ENCODE measurements around the gene ZNF350.
A peak's percentile ranks its signal among the peaks of the same experiment; 100 is the strongest.
"Not testable (repeated sequence)": the region's sequence is repeated elsewhere in the genome, so short reads cannot be mapped to it uniquely, and the experiment has no call there.

ZNF350 gene

DNA sequence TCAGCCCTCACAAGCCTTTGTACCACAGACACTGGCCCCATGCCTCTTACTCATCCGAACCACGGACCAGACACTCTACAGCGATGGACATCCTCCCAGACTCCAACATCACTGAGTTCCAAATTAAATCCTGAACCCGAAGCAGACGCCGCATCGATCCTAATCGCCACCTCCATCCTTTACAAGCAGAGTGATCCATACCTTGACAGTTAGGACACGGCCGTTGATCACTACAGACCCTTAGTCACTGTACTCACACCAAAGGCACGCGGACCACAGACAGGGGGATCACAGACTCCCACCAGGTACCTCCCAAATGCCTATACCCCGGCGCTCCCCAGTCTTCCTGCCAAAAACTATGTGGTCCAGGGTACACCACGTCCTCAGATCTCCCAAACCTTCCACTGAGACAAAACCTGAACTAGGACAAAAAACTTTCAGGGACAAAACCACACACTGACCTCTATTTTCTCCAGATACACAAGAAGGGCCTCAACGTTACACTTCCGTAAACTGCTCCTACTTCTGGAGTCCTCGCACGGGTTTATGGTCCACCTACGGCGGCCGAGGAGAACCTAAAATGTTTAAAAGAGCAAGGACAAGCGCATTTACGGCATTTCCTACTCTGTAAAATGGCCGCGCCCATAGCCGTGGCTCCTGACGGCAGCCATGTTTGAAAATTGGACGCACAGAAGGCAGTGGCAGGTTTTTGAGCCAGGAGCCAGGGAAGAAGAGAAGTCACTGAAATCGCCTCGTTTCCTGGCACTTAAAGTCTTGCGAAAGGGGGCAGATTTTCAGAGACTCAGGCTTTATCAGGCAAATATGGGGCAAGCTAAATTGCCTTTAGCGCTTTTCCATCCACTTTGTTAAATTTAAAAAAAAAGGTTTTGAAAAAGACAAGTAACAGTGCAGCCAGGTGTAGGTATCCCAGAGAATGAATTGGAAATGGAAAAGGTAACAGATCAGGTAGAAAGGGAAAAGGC lies at the start of gene ZNF350:
TSS of gene ZNF350 (minus strand) at position 532 of the 983 bp plus-strand sequence. CDS start 12,480 bp downstream, outside the sequence.
- DNase-seq (ENCODE audit: low read depth, low spot score), result peak; percentile 80

DNA sequence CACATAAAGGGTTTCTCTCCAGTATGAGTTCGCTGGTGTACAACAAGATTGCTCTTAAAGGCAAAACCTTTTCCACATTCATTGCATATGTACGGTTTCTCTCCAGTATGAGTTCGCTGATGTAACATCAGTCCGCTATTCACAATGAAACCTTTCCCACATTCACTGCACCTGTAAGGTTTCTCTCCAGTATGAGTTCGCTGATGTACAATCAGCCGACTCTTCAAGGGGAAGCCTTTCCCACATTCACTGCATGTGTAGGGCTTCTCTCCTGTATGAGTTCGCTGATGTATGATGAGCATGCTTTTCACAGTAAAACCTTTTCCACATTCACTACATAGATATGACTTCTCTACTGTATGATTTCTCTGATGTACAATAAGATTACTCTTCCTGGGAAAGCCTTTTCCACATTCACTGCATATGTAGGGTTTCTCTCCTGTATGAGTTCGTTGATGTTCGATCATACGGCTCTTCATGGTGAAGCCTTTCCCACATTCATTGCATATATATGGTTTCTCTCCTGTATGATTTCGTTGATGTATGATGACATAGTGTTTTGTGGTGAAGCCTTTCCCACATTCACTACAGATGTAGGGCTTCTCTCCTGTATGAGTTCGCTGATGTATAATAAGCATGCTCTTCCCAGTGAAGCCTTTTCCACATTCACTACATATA lies 47.5 kb upstream of the ZNF350 start:
- no peak for DNase-seq (ENCODE audit: low read depth, low spot score)

DNA sequence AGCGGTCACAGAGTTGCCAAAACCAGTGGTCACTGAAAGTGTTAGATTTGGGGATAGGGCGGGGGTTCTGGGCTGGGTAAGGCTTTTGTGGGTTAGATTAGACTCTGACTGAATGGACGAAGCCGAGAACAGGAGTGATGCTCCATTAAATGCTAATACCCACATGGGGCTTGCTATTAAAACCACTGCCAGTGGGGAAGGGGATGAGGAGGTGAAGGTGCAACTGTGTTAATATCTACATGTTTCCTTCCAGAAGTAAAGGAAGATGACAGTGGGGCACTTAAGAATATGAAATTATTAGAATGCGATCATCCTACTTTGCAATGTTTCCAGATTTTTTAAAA lies 42.1 kb upstream of the ZNF350 start:
- DNase-seq (ENCODE audit: low read depth, low spot score), result no peak

DNA sequence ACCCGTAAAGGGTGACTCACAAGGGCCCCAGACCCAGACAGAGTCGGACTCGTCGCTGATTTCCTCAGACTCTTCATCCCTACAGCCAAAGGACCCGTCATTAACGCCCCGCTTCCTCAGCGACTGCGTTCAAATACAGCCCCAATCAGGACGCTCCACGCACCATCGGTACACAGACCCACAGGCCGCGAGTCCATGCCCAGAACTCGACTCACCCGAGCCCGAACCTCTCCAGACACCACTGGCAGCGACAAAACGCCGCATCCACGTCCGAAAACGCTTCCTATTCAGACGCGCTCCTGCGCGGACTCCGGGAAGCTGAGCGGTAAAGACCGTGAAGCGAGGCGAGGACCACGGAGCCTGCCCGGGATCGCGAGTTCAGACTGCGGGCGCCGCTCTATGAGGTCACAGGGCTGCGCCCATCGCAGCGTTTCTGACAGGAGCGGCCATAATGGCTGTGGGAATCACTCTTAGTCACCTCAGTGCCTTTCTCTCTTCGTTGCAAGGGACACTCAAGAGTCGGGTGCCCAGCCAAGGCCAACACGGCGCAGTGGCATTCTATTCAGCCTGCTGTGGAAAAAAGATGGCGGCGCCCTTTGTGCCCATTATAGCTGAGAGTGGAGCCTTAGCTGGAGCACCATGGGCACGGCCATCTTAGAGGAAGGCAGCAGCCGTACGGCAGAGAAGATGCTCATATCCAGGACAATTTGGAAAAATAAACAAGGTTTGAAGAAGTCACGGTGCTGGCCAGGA lies 41.6 kb upstream of the ZNF350 start, which contains the start of gene ZNF614:
TSS of gene ZNF614 (minus strand) at position 353 of the 753 bp plus-strand sequence. CDS start 2,634 bp downstream, outside the sequence.
- DNase-seq (ENCODE audit: low read depth, low spot score), result peak; percentile 59

DNA sequence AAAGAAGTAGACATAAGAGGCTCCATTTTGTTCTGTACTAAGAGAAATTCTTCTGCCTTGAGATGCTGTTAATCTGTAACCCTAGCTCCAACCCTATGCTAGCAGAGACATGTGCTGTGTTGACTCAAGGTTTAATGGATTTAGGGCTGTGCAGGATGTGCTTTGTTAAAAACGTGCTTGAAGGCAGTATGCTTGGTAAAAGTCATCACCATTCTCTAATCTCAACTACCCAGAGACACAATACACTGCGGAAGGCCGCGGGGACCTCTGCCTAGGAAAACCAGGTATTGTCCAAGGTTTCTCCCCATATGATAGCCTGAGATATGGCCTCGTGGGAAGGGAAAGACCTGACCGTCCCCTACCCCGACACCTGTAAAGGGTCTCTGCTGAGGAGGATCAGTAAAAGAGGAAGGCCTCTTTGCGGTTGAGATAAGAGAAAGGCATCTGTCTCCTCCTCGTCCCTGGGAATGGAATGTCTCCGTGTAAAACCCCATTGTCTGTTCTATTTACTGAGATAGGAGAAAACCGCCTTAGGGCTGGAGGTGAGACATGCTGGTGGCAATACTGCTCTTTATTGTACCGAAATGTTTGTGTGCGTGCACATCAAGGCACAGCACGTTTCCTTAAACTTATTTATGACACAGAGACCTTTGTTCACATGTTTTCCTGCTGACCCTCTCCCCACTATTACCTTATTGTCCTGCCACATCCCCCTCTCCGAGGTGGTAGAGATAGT lies 39.8 kb upstream of the ZNF350 start:
- DNase-seq (ENCODE audit: low read depth, low spot score), result not testable (repeated sequence)

DNA sequence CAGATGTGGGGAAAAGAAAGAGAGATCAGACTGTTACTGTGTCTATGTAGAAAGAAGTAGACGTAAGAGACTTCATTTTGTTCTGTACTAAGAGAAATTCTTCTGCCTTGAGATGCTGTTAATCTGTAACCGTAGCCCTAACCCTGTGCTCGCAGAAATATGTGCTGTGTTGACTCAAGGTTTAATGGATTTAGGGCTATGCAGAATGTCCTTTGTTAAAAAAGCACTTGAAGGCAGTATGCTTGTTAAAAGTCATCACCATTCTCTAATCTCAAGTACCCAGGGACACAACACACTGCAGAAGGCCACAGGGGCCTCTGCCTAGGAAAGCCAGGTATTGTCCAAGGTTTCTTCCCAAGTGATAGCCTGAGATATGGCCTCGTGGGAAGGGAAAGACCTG lies 37.8 kb upstream of the ZNF350 start:
- not testable (repeated sequence) for DNase-seq (ENCODE audit: low read depth, low spot score)

DNA sequence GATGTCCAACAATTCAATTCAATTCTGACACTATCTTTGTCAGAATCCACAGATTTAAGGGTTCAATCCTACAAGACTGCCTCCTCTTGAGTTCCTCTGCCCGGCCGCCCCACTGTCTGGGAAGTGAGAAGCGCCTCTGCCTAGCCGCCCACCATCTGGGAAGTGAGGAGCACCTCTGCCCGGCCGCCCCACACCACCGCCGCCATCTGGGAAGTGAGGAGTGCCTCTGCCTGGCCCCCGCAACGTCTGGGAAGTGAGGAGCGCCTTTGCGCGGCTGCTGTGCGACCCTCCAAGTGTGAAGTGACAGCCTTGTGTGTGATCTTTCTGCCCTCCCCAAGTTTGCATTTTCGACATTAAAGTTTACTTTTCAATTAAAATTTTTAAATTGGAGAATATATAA lies 35.6 kb upstream of the ZNF350 start:
- DNase-seq (ENCODE audit: low read depth, low spot score), result no peak

DNA sequence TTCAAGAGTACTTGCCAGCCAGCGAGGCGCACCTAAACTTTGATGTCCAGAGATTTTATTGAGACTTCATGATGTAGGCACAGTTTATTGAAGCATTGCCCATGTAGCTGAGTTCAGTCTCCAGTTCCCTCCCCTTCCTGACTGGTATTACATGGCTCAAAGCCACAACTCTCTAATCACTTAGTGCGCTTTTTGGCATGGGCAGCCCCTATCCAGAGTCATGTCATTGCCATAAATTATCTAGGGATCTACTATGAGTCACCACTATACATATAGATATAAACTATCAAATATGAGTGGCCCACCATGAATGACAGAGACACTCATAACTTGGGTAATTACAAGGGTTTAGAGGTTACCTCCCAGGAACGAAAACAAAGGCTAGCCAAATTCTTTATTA lies 33.9 kb upstream of the ZNF350 start:
- no peak for DNase-seq (ENCODE audit: low read depth, low spot score)

DNA sequence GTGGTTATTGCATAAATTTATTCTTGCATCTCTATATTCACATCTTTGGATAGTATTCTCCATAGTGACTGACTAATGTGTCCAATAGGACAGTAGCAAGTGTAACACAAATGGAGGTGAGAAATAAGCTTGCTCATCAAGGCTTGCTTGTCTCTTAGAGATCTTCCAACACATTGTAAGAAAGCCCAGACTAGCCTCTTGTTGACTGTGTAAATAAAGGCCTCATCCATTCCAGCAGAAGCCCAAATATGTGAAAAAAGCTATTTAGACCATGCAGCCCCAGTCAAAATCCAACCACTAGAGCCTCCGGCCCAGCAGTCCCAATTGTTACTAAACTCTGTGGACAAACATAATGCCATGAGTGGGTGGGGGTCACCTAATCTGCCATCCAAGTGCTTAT lies 24.0 kb upstream of the ZNF350 start:
- DNase-seq (ENCODE audit: low read depth, low spot score), result no peak

DNA sequence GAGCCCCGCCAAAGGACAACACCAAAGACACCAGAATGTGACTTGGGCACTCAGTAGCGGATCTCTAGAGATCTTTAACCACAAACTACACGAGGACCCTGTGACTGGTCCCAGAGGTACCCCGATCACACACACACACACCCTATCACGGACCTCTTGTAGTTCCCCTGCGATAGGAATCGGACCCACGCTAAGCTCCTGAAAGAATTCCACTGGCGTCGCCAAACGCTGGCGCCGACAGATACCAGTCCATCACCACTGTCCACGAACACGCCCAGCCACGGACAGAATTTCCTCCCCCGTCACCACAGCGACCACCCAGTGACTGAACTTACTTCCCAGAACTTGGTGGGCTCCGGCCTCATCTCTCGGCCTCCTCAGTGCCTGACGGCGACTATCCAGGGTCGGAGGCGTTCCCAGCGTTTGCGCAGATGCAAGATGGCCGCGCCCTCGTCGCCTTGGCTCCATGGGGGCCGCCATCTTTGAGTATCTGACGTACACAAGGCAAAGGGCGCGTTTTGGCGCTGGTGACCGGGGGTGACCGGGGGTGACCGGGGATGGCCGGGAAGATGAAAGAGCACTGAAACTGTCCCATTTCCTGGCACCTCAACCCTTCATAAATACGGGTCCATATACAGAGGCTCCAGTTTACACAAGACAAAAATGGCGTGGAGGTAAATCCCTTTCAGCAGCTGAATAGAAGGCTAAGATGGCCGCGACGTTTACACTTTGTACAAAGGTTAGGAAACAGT lies 21.3 kb upstream of the ZNF350 start, which contains the start of gene ZNF615:
TSS of gene ZNF615 (minus strand) at position 406 of the 752 bp plus-strand sequence. CDS start 4,500 bp downstream, outside the sequence.
- DNase-seq (ENCODE audit: low read depth, low spot score), result peak; percentile 28

DNA sequence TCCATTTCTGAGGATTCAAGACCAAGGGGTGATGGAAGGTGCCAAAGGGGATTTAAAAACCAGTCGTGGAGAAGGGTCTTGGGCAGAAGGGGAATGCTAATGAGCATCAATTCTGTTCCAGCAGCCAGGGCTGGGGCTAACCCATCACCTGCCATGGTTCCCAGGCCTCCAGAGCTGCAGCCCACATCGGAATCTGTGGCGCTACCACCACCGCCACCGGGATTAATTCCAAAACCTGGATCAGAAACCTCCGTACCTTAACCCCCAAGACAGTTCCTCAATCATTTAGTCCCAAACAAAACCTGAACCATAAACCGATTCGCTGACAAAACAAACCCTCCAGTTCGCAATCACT lies 20.8 kb upstream of the ZNF350 start:
- no peak for DNase-seq (ENCODE audit: low read depth, low spot score)

DNA sequence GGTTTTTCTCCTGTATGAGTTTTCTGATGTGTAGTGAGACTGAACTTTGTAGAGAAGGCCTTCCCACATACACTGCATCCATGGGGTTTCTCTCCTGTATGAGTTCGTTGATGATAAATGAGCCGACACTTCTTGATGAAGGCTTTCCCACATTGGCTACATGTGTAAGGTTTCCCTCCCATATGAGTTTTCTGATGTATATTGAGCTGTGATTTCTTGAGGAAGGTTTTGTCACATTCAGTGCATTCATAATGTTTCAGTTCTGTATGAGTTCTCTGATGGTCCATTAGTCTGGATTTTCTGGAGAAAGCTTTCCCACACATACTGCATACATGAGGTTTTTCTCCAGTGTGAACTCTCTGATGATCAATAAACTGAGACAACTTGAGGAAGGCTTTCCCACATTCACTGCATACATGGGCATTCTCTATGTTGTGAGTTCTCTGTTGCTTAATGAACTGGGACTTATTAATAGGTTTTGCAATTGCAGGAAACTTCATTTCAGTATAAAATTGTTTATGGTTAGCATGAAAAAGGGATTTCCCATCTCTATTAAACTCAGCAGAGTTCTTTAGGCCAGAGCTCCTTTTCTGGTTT lies 7.5 kb upstream of the ZNF350 start:
- DNase-seq (ENCODE audit: low read depth, low spot score), result no peak

DNA sequence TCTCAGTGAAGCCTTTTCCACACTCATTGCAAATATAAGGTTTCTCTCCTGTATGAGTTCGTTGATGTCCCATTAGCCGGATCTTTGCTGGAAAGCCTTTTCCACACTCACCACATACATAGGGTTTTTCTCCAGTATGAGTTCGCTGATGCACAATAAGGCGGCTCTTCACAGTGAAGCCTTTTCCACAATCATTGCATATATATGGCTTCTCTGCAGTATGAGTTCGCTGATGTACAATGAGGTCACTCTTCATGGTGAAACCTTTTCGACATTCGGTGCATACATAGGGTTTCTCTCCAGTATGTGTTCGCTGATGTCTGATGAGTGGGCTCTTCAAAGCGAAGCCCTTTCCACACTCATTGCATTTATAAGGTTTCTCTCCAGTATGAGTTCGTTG lies 6.8 kb upstream of the ZNF350 start:
- no peak for DNase-seq (ENCODE audit: low read depth, low spot score)

DNA sequence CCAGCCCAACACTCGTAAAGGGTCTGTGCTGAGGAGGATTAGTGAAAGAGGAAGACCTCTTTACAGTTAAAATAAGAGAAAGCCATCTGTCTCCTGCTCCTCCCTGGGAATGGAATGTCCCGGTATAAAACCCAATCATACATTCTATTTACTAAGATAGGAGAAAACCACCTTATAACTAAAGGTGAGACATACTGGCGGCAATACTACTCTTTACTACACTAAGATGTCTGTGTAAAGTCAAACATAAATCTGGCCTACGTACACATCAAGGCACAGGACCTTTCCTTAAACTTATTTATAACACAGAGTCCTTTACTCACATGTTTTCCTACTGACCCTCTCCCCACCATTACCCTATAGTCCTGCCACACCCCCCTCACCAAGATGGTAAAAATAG lies 3.3 kb downstream of the ZNF350 start:
- no peak for DNase-seq (ENCODE audit: low read depth, low spot score)

DNA sequence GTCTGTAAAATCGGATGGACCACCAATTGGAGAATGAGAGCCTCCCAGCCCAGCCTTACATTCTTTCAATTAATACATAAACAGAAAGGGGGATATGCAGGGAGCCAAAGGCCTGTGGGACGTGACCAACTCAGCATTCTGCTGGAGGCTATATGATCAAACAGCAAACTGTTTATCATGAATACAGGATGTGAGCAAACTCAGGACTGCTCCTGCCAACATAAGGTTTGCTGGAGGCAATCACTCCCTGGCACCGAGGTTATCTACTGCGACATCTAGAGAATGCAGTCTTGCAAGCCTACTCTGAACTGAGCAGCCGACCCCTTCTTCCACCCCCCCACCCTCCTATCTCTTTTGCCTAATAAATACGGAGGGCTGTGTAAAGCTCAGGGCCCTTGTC lies 5.7 kb downstream of the ZNF350 start:
- DNase-seq (ENCODE audit: low read depth, low spot score), result not testable (repeated sequence)

DNA sequence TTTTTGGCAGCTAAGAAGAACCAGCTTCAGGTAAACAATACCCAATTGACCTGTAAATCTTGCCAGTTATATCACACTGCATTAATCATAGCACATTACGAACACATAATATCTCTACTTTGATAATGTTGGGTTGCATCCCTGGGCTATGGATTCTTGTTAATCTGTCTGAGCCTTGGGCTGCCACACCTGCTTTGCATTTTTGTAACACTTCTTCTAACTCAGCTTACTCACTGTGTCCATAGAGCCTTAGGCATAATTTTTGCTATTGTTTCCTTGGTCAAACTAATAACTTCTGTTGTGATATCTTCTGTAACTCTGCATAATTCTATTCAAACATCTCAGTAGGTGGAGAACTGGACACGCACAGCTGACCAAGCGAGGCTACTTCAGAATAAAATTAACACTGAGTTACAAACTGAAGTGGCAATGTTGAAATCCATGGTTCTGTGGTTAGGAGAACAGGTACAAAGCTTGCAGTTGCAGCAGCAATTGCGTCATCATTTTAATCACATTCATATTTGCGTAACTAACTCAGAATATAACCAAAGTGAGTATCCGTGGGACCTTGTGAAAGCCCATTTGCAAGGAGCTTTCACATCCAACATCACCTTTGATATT lies 6.4 kb downstream of the ZNF350 start:
- no peak for DNase-seq (ENCODE audit: low read depth, low spot score)

DNA sequence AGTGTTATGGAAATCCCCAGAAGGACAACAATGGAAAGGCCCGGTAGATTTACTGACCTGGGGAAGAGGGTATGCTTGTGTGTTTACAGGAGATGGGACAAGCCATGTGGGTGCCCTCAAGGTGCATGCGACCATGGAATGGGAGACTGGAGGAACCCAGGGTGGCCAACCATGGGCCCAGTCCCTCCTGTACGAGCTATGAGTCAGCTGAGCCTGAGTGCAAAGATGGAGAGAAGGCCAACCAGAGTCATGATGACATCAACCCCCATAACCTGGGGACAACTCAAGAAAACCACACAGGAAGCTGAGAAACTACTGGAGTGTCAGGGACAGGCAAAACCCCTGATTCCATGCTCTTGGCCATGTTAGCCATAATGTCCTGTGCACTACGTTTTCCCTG lies 7.8 kb downstream of the ZNF350 start:
- DNase-seq (ENCODE audit: low read depth, low spot score), result no peak

DNA sequence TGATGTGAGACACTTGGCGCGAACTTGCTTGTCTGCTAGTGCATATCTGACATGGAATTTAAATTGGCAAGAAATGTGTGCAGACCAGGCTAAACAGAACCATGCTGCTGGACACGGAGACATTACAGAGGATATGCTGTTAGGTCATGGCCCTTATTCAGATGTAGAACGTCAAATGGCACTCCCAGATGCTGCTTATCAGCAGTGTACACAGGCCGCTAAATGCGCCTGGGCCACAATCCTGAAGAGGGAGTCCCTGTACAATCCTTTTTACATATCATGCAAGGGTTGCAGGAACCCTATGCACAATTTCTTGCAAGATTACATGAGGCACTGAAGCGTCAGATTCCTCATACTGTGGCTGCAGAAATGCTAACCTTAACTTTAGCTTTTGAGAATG lies 9.3 kb downstream of the ZNF350 start:
- DNase-seq (ENCODE audit: low read depth, low spot score), result no peak

DNA sequence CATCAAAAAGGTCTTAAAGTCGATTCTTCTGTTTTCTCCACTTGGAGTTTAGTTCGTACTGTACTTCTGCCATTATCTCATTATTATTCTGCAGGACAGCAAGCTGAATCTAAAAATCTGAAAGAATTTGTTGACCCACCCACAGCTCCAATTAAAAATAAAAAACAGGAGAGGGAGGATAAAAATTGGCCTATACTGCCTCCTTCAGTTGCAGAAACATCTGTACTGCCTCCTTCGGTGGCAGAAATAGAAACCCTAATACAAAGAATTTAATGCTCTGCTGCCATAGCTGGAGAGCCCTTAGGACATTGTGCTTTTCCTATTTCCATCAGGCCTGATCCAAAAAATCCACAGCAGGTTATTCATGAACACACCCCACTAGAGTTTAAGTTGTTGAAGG lies 9.8 kb downstream of the ZNF350 start:
- DNase-seq (ENCODE audit: low read depth, low spot score), result no peak

DNA sequence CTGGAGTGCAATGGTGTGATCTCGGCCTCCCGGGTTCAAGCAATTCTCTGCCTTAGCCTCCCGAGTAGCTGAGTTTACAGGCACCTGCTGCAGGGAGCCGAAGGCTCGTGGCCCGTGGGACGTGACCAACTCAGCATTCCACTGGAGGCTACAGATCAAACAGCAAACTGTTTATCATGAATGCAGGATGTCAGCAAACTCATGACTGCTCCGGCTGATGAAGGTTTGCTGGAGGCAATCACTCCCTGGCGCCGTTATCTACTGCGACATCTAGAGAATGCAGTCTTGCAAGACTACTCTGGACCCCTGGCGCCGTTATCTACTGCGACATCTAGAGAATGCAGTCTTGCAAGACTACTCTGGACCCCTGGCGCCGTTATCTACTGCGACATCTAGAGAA lies 10.9 kb downstream of the ZNF350 start:
- not testable (repeated sequence) for DNase-seq (ENCODE audit: low read depth, low spot score)
